Upper lobe of right lung (tissue), 1 donor: ENCODE results near the gene RHOG. TPM values are rescaled to one million over a fixed set of nuclear protein-coding genes. Genes with fewer than 3 reads are reported as not detected.

ENCODE experiments used
- ATAC-seq: fragments of 200-7000 bp; cut with Tn5 transposase; one replicate; pipeline ENCODE4 v1.9.1; 2020; ENCODE audit warnings: mild to moderate bottlenecking, moderate library complexity
- DNase-seq: peaks from one replicate; pipeline ENCODE4 v3.0.0-alpha.2; 2020
- H3K27ac ChIP-seq: fragments of 200-600 bp; one replicate; pipeline ENCODE4 v1.8.0; 2022
- H3K27me3 ChIP-seq: fragments of 200-600 bp; one replicate; pipeline ENCODE4 v1.8.0; 2022; ENCODE audit warnings: mild to moderate bottlenecking
- H3K36me3 ChIP-seq: fragments of 200-600 bp; one replicate; pipeline ENCODE4 v1.8.0; 2022
- H3K4me1 ChIP-seq: fragments of 200-600 bp; one replicate; pipeline ENCODE4 v1.8.0; 2022
- H3K4me3 ChIP-seq: fragments of 200-600 bp; one replicate; pipeline ENCODE4 v1.8.0; 2022; ENCODE audit warnings: mild to moderate bottlenecking
- H3K9me3 ChIP-seq: fragments of 200-600 bp; one replicate; pipeline ENCODE4 v1.8.0; 2022
- intact Hi-C: fragments of 100-400 bp; cut with DNase I; formaldehyde crosslinking; loops from one replicate; pipeline ENCODE4 v1.11.0; 2022
- long read RNA-seq: library from polyadenylated mRNA; unstranded; transcript quantifications from one replicate; pipeline ENCODE4 v2.0.0, GENCODE V29; 2021
- total RNA-seq: library from RNA; stranded (reverse); fragmentation: NEBNext Ultra II Directional; extraction: Animal tissue kit (Norgen Biotek cat#: 25700); gene quantifications from one replicate; pipeline ENCODE4 v1.2.1, GENCODE V29; 2021
- TF ChIP-seq, protein P1 (sequence below): fragments of 200-600 bp; IDR thresholded peaks from one replicate; pipeline ENCODE4 v1.8.0; 2022; ENCODE audit warnings: antibody characterized with exemption
- donor health status: DM: no; HTN: yes; CAD: no; lungs with severe emphysema.

The RHOG gene
- total RNA-seq = 65.6 TPM
- long read RNA-seq, transcript RHOG-201 (2 exons, 1,319 nt) = major isoform, 74 of 103 reads
- long read RNA-seq, partial matches to known transcripts = 0 of 103 reads
- long read RNA-seq, other reads (novel, unspliced or antisense) = 26 of 103 reads

DNA sequence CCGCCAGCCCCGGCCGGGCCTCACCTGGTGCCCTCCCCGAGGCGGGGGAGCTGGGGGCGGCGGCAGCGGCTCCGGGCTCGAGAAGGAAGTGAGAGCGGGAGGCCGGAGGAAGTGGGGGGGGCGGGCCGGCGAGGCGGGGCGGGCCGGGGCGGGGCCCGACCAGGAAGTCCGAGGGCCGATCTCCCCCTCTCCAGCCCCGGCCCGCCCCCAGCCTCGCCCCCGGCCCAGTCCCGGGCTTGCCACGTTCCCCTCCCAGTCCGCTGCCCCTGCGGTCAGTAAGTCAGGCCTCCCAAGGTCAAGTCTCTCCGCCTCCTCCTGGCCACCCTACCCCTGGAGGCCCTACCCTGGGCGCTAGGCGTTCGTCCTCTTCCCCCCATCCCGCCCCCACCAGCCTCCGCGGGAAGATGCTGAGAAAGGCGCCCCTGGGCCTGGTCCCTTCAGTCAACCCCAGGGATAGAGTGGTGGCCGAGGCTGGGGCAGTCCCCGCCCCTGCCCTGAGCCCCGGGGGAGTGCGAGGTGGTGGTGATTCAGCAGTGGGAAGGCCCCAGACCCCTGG lies at the start of gene RHOG:
TSS of gene RHOG (minus strand) at position 90 of the 556 bp plus-strand sequence. CDS start 12,821 bp downstream, outside the sequence.
- Histone ChIP-seq H3K36me3 (no peaks in the 10 kb centered on the region), H3K27ac (peak within 1 kb of the TSS; percentile 94), H3K4me1 (peaks cover 37% of the 10 kb centered on the region), H3K9me3 (no peaks in the 10 kb centered on the region), H3K4me3 (peak within 1 kb of the TSS; percentile 80), H3K27me3 (no peaks in the 10 kb centered on the region)
- DNase-seq (peak; percentile 93), ATAC-seq (peak; percentile 87)
- TF ChIP-seq, protein P1, sequence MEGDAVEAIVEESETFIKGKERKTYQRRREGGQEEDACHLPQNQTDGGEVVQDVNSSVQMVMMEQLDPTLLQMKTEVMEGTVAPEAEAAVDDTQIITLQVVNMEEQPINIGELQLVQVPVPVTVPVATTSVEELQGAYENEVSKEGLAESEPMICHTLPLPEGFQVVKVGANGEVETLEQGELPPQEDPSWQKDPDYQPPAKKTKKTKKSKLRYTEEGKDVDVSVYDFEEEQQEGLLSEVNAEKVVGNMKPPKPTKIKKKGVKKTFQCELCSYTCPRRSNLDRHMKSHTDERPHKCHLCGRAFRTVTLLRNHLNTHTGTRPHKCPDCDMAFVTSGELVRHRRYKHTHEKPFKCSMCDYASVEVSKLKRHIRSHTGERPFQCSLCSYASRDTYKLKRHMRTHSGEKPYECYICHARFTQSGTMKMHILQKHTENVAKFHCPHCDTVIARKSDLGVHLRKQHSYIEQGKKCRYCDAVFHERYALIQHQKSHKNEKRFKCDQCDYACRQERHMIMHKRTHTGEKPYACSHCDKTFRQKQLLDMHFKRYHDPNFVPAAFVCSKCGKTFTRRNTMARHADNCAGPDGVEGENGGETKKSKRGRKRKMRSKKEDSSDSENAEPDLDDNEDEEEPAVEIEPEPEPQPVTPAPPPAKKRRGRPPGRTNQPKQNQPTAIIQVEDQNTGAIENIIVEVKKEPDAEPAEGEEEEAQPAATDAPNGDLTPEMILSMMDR = no peak
- intact Hi-C loops = no loop called here

DNA sequence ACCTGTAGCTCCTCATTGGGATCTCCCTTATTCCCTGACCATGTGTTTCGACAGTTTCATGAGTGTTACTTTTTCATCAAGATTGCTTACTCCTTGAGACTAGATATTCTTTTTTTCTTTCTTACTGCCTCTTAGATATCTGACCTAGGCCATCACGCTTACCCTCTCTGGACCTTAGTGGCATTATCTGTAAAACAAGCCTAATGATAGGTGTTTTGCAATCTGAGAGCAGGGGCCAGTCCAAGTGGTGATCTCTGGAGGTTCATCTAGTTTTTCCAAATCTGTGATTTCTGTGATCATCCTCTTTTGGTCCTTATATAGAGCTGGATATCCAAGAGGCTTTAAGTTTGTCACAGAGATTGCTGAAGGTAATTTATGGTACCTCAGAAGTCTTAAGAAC lies 49.3 kb upstream of the RHOG start:
- H3K36me3 ChIP-seq = no peaks in the 10 kb centered on the region
- TF ChIP-seq, protein P1 = no peak
- H3K27ac ChIP-seq = no peak overlapping the region
- H3K27me3 ChIP-seq = no peaks in the 10 kb centered on the region
- no peak for ATAC-seq
- DNase-seq = no peak
- H3K4me1 ChIP-seq = peaks cover 11% of the 10 kb centered on the region
- H3K4me3 ChIP-seq = no peak overlapping the region
- no peaks in the 10 kb centered on the region for H3K9me3 ChIP-seq
- intact Hi-C loops = no loop called here

DNA sequence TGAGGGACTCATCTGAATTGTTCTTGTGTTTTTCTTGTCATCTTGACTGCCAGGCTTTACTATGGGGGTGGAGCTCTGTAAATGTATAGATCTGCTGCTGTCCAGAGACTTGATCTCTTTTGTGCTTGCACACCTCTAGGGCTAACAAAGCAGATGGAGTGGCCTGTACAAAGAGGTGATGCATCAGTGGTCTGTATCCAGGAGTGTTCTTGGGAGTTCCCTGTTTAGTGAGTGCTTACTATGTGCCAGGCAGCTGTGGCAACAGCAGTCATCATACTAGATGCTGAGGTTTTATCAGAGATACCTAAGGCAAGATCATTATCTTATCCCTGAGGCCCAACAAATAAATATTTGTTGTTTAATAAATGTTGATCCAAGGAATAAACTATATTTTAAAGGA lies 48.1 kb upstream of the RHOG start:
- Histone ChIP-seq H3K9me3 (no peaks in the 10 kb centered on the region), H3K27ac (no peak overlapping the region), H3K4me1 (peaks cover 4% of the 10 kb centered on the region), H3K27me3 (no peaks in the 10 kb centered on the region), H3K36me3 (no peaks in the 10 kb centered on the region), H3K4me3 (no peak overlapping the region)
- intact Hi-C loops = no loop called here
- TF ChIP-seq, protein P1 = no peak
- DNase-seq (no peak), ATAC-seq (peak; percentile 12)

DNA sequence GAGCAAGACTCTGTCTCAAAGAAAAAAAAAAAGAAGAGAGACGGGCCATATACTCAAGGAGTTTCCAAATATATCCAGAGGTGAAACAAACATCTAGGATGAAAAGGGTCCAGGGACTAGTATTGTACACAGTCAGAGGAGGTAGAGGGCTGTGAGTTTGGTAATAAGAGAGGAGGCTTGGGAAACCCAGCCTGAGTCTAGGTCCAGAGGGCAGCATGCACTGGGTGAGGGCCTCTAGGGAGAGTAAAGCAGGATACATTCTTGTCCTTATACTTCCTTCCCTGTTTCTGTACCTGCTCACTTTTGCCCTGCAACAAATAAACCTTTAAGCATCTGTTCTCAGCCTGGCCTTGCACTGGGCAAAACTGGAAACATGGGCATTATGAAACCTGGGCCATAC lies 46.2 kb upstream of the RHOG start:
- Histone ChIP-seq H3K9me3 (no peaks in the 10 kb centered on the region), H3K36me3 (no peaks in the 10 kb centered on the region), H3K27ac (no peak overlapping the region), H3K4me1 (no peaks in the 10 kb centered on the region), H3K4me3 (no peak overlapping the region), H3K27me3 (no peaks in the 10 kb centered on the region)
- ATAC-seq = no peak
- intact Hi-C loops = no loop called here
- no peak for DNase-seq
- TF ChIP-seq, protein P1 = no peak

DNA sequence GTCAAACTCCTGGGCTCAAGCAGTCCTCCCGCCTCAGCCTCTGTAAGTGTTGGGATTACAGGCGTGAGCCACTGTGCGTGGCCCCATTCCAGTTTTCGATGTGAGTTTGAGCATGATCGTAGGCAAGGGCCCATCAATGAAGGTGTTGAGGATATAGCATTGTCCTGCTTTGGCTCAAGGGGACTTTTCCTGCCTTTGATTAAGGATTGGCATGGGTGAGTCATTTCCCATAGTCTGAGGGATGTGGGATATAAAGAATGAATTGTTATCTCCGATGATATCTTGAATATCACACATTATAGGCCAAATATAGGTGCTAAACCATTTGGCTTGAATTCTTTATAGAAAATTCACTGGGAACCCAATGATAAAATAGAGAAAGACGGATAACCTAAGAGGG lies 45.1 kb upstream of the RHOG start:
- H3K4me1 ChIP-seq = peaks cover 5% of the 10 kb centered on the region
- no peaks in the 10 kb centered on the region for H3K9me3 ChIP-seq
- H3K27me3 ChIP-seq = no peaks in the 10 kb centered on the region
- no peaks in the 10 kb centered on the region for H3K36me3 ChIP-seq
- TF ChIP-seq, protein P1 = no peak
- ATAC-seq (no peak), DNase-seq (no peak)
- intact Hi-C loops = no loop called here
- H3K4me3 ChIP-seq = no peak overlapping the region
- no peak overlapping the region for H3K27ac ChIP-seq

DNA sequence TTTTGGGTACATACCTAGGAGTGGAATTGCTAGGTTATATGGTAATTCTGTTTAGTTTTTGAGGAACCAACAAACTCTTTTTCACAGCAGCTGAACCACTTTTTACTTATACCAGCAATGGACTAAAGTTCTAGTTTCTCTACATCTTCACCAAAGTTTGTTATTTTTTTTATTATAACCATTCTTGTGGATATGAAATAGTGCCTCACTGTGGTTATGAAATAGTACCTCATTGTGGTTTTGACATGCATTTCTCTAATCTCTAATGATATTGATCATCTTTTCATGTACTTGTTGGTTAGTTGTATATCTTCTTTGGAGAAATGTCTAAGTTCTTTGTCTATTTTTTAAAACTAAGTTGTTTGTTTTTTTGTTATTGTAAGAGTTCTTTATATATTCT lies 41.9 kb upstream of the RHOG start:
- Histone ChIP-seq H3K36me3 (no peaks in the 10 kb centered on the region), H3K27me3 (no peaks in the 10 kb centered on the region), H3K27ac (no peak overlapping the region), H3K9me3 (no peaks in the 10 kb centered on the region), H3K4me3 (no peak overlapping the region), H3K4me1 (peaks cover 24% of the 10 kb centered on the region)
- intact Hi-C loops = no loop called here
- TF ChIP-seq, protein P1 = no peak
- DNase-seq (no peak), ATAC-seq (no peak)
